ENCODE results near the gene CFAP251. TPM values are rescaled to one million over a fixed set of nuclear protein-coding genes. Genes with fewer than 3 reads are reported as not detected.

The CFAP251 gene
- total and polyA plus RNA-seq, 10 of the 15 experiments (the other 5 are each of a cell fraction or from before 2014, with no cell fraction given) = 0.10 to 0.97 (median 0.64) TPM

DNA sequence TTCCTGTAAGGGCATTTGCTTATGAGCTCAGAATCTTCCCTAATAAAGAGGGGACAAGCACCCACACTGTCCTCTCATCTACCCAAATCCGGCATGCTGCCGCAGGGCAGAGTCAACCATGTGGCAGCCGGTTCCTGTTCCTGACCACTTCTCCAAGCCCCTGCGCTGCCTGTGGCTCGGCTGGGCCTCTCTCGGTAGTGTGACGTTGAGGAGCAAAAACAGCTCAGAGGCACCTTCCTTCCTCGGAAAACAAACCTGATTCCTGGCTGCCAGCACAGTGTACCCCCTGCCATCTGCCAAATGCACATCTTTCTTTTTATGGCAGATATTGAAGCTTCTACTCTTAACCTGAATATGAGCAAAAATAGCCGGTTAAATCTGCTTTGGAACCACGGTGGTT lies 50.5 kb downstream of the CFAP251 start:
- Histone ChIP-seq H4K20me1 (ENCODE audit: control insufficient read depth, insufficient read depth) (no peaks in the 10 kb centered on the region), H3K4me3 (no peak overlapping the region), H3K36me3 (ENCODE audit: control insufficient read depth in 2 of 2, insufficient read depth in 2 of 2, low read length in 1 of 2) (no peaks in the 10 kb centered on the region), H3K4me1 (ENCODE audit: control insufficient read depth, insufficient read depth, low read length) (peaks cover 4% of the 10 kb centered on the region), H2AFZ (ENCODE audit: control insufficient read depth, low read depth, low read length) (peak overlapping the region; percentile 18; the same call in 1 of the 2 replicates), H3K9ac (ENCODE audit: control insufficient read depth, insufficient read depth, low read length) (no peak overlapping the region), H3K4me2 (ENCODE audit: control insufficient read depth, insufficient read depth) (no peak overlapping the region), H3K27ac (ENCODE audit: control insufficient read depth, insufficient read depth) (no peak overlapping the region), H3K79me2 (ENCODE audit: control insufficient read depth, insufficient read depth, low read length) (no peaks in the 10 kb centered on the region), H3K9me3 (replicated peaks; ENCODE audit: control insufficient read depth, insufficient read depth, low read length) (peaks cover 6% of the 10 kb centered on the region; the same call in 1 of the 3 replicates), H3K27me3 (replicated peaks in 1 of 2; ENCODE audit: control insufficient read depth in 2 of 2, insufficient read depth in 2 of 2, low read length in 1 of 2) (no peaks in the 10 kb centered on the region; a peak in 1 of 4 replicates)
- in situ Hi-C loops (cut with MboI) (no loop called here), intact Hi-C loops (cut with micrococcal nuclease; ENCODE audit: unreplicated experiment) (no loop called here)
- ChIA-PET SMC1A (ENCODE audit: uncharacterized antibody, unreplicated experiment) (interaction anchor here (1.1 kb wide), 1 partner anchor 11 kb away, joined by 3 read pairs; no protein-coding TSS in a partner anchor), POLR2A (no interaction called here), CTCF (no interaction called here), RAD21 (ENCODE audit: unreplicated experiment) (no interaction called here)
- DNase-seq (ENCODE audit: low read depth, low spot score) = no peak
- no TSS peak for BruUV-seq (replicated peaks)
- 66% methylated on average over 10 of the region's 10 CpGs for WGBS (ENCODE audit: insufficient coverage, insufficient replicate concordance, low lambda C conversion rate, missing lambda C conversion rate)
- FAIRE-seq = no peak
- no peak for ATAC-seq
- TF ChIP-seq JUND (IDR thresholded peaks at IDR 0.05; ENCODE audit: low read depth, low read length) (no peak), SMAD1 (IDR thresholded peaks at IDR 0.05; ENCODE audit: low read depth, partially characterized antibody) (no peak), SMAD5 (IDR thresholded peaks at IDR 0.05; ENCODE audit: low read depth) (no peak), SIX5 (IDR thresholded peaks at IDR 0.05; ENCODE audit: low read depth, low read length, severe bottlenecking) (no peak), JUNB (IDR thresholded peaks at IDR 0.05) (no peak), BCL11A (IDR thresholded peaks at IDR 0.05; ENCODE audit: low read depth, low read length) (no peak), BACH1 (IDR thresholded peaks at IDR 0.05; ENCODE audit: borderline replicate concordance) (no peak), NR2F1 (conservative IDR thresholded peaks at IDR 0.05) (no peak), TCF7 (IDR thresholded peaks at IDR 0.05; ENCODE audit: borderline replicate concordance) (no peak), ZSCAN29 (IDR thresholded peaks at IDR 0.05) (no peak), RB1 (IDR thresholded peaks at IDR 0.05; ENCODE audit: borderline replicate concordance) (no peak)
- TF ChIP-seq, protein P1, sequence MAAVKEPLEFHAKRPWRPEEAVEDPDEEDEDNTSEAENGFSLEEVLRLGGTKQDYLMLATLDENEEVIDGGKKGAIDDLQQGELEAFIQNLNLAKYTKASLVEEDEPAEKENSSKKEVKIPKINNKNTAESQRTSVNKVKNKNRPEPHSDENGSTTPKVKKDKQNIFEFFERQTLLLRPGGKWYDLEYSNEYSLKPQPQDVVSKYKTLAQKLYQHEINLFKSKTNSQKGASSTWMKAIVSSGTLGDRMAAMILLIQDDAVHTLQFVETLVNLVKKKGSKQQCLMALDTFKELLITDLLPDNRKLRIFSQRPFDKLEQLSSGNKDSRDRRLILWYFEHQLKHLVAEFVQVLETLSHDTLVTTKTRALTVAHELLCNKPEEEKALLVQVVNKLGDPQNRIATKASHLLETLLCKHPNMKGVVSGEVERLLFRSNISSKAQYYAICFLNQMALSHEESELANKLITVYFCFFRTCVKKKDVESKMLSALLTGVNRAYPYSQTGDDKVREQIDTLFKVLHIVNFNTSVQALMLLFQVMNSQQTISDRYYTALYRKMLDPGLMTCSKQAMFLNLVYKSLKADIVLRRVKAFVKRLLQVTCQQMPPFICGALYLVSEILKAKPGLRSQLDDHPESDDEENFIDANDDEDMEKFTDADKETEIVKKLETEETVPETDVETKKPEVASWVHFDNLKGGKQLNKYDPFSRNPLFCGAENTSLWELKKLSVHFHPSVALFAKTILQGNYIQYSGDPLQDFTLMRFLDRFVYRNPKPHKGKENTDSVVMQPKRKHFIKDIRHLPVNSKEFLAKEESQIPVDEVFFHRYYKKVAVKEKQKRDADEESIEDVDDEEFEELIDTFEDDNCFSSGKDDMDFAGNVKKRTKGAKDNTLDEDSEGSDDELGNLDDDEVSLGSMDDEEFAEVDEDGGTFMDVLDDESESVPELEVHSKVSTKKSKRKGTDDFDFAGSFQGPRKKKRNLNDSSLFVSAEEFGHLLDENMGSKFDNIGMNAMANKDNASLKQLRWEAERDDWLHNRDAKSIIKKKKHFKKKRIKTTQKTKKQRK (IDR thresholded peaks at IDR 0.05; ENCODE audit: low read depth, low read length) = no peak
- TF ChIP-seq, protein P2, sequence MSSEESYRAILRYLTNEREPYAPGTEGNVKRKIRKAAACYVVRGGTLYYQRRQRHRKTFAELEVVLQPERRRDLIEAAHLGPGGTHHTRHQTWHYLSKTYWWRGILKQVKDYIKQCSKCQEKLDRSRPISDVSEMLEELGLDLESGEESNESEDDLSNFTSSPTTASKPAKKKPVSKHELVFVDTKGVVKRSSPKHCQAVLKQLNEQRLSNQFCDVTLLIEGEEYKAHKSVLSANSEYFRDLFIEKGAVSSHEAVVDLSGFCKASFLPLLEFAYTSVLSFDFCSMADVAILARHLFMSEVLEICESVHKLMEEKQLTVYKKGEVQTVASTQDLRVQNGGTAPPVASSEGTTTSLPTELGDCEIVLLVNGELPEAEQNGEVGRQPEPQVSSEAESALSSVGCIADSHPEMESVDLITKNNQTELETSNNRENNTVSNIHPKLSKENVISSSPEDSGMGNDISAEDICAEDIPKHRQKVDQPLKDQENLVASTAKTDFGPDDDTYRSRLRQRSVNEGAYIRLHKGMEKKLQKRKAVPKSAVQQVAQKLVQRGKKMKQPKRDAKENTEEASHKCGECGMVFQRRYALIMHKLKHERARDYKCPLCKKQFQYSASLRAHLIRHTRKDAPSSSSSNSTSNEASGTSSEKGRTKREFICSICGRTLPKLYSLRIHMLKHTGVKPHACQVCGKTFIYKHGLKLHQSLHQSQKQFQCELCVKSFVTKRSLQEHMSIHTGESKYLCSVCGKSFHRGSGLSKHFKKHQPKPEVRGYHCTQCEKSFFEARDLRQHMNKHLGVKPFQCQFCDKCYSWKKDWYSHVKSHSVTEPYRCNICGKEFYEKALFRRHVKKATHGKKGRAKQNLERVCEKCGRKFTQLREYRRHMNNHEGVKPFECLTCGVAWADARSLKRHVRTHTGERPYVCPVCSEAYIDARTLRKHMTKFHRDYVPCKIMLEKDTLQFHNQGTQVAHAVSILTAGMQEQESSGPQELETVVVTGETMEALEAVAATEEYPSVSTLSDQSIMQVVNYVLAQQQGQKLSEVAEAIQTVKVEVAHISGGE (CRISPR knock-in tag; IDR thresholded peaks at IDR 0.05) = no peak

All from GM12878 (cell line).